ENCODE measurements around the gene MGRN1. TPM values are rescaled to one million over a fixed set of nuclear protein-coding genes. Genes with fewer than 3 reads are reported as not detected.

The MGRN1 gene
- total and polyA plus RNA-seq, 4 donors: 29.5 to 113 (median 68.9) TPM

DNA sequence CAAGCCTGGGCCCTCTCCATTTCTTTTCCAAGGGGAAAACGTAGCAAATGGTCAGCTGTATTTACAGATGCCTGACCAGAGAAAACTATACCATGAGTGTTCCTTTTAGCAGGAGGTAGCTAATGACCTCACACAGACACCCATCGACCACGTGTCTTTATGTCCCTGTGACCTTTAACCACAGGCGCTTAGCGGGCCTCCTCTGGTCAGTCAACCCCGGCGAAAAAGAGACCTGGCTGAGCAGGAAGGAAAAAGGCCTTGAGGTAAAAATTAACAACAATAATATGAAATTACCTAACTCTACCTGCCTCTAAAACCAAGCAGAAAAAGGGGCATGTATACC, 77.8 kb downstream of the MGRN1 start:
- peaks cover 88% of the 10 kb centered on the region for H3K36me3 ChIP-seq (ENCODE audit: control insufficient read depth, insufficient read depth, low read length)
- no peak overlapping the region for H3K4me3 ChIP-seq (ENCODE audit: low read depth, low read length)
- no peak for DNase-seq (ENCODE audit: low read depth in 4 of 6, low spot score in 6 of 6)
- H3K27me3 ChIP-seq (ENCODE audit: control insufficient read depth, insufficient read depth, low read length): no peaks in the 10 kb centered on the region
- H3K9me3 ChIP-seq (ENCODE audit: control insufficient read depth, insufficient read depth, low read length): no peaks in the 10 kb centered on the region
- H3K27ac ChIP-seq (ENCODE audit: low read depth, low read length): no peak overlapping the region
- WGBS (ENCODE audit: insufficient coverage): 75% methylated on average over 1 of the region's 7 CpGs
- no peaks in the 10 kb centered on the region for H3K4me1 ChIP-seq (ENCODE audit: control insufficient read depth, insufficient read depth, low read length)

GRCh38 chr16:4703906-4704305, 79.3 kb downstream of the MGRN1 start:
- Histone ChIP-seq H3K27ac (ENCODE audit: low read depth, low read length) (no peak overlapping the region), H3K36me3 (ENCODE audit: control insufficient read depth, insufficient read depth, low read length) (peaks cover 78% of the 10 kb centered on the region), H3K4me1 (ENCODE audit: control insufficient read depth, insufficient read depth, low read length) (no peaks in the 10 kb centered on the region), H3K9me3 (ENCODE audit: control insufficient read depth, insufficient read depth, low read length) (no peaks in the 10 kb centered on the region), H3K4me3 (ENCODE audit: low read depth, low read length) (no peak overlapping the region), H3K27me3 (ENCODE audit: control insufficient read depth, insufficient read depth, low read length) (no peaks in the 10 kb centered on the region)
- no peak for DNase-seq (ENCODE audit: low read depth in 4 of 6, low spot score in 6 of 6)
- 100% methylated on average over 3 of the region's 7 CpGs for WGBS (ENCODE audit: insufficient coverage)

GRCh38 chr16:4704491-4704890, 79.9 kb downstream of the MGRN1 start:
- Histone ChIP-seq H3K4me1 (ENCODE audit: control insufficient read depth, insufficient read depth, low read length) (no peaks in the 10 kb centered on the region), H3K36me3 (ENCODE audit: control insufficient read depth, insufficient read depth, low read length) (peaks cover 75% of the 10 kb centered on the region), H3K4me3 (ENCODE audit: low read depth, low read length) (no peak overlapping the region), H3K27ac (ENCODE audit: low read depth, low read length) (no peak overlapping the region), H3K9me3 (ENCODE audit: control insufficient read depth, insufficient read depth, low read length) (no peaks in the 10 kb centered on the region), H3K27me3 (ENCODE audit: control insufficient read depth, insufficient read depth, low read length) (no peaks in the 10 kb centered on the region)
- DNase-seq (ENCODE audit: low read depth in 4 of 6, low spot score in 6 of 6): no peak
- WGBS (ENCODE audit: insufficient coverage): 86% methylated on average over 5 of the region's 8 CpGs

DNA sequence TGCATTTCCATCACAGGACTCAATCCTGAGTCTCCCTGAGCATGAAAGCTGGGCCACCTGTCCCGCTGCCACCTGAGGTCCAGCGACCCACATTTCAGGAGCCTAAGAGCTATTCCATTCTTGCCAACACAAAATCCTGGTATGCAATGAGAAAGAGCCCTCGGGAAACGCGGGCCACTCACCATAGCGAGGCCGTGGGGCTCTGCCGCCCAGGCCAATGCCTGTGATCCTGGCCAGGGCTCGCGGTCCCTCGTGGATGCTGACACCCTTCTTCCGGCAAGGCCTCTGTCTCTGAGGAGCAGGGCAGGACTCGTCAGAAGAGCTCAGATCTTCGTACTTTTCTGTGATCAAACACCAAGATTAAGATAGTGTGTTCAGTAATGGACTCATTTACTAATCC, 80.3 kb downstream of the MGRN1 start:
- no peak overlapping the region for H3K27ac ChIP-seq (ENCODE audit: low read depth, low read length)
- H3K4me3 ChIP-seq (ENCODE audit: low read depth, low read length): no peak overlapping the region
- H3K36me3 ChIP-seq (ENCODE audit: control insufficient read depth, insufficient read depth, low read length): peaks cover 77% of the 10 kb centered on the region
- no peaks in the 10 kb centered on the region for H3K9me3 ChIP-seq (ENCODE audit: control insufficient read depth, insufficient read depth, low read length)
- 98% methylated on average over 12 of the region's 14 CpGs for WGBS (ENCODE audit: insufficient coverage)
- H3K27me3 ChIP-seq (ENCODE audit: control insufficient read depth, insufficient read depth, low read length): no peaks in the 10 kb centered on the region
- H3K4me1 ChIP-seq (ENCODE audit: control insufficient read depth, insufficient read depth, low read length): no peaks in the 10 kb centered on the region
- no peak for DNase-seq (ENCODE audit: low read depth in 4 of 6, low spot score in 6 of 6)

GRCh38 chr16:4706871-4707270, 82.2 kb downstream of the MGRN1 start:
- Histone ChIP-seq H3K27ac (ENCODE audit: low read depth, low read length) (no peak overlapping the region), H3K4me1 (ENCODE audit: control insufficient read depth, insufficient read depth, low read length) (no peaks in the 10 kb centered on the region), H3K9me3 (ENCODE audit: control insufficient read depth, insufficient read depth, low read length) (no peaks in the 10 kb centered on the region), H3K27me3 (ENCODE audit: control insufficient read depth, insufficient read depth, low read length) (no peaks in the 10 kb centered on the region), H3K4me3 (ENCODE audit: low read depth, low read length) (no peak overlapping the region), H3K36me3 (ENCODE audit: control insufficient read depth, insufficient read depth, low read length) (peaks cover 68% of the 10 kb centered on the region)
- DNase-seq (ENCODE audit: low read depth in 4 of 6, low spot score in 6 of 6): no peak
- WGBS (ENCODE audit: insufficient coverage): 80% methylated on average over 4 of the region's 7 CpGs

- no peaks in the 10 kb centered on the region for H3K27me3 ChIP-seq (ENCODE audit: control insufficient read depth, insufficient read depth, low read length)
- H3K27ac ChIP-seq (ENCODE audit: low read depth, low read length): no peak overlapping the region
- no CpG with 5 or more reads among the region's 4 CpGs for WGBS (ENCODE audit: insufficient coverage)
- H3K4me1 ChIP-seq (ENCODE audit: control insufficient read depth, insufficient read depth, low read length): no peaks in the 10 kb centered on the region
- H3K9me3 ChIP-seq (ENCODE audit: control insufficient read depth, insufficient read depth, low read length): no peaks in the 10 kb centered on the region
- no peak for DNase-seq (ENCODE audit: low read depth in 4 of 6, low spot score in 6 of 6)
- H3K36me3 ChIP-seq (ENCODE audit: control insufficient read depth, insufficient read depth, low read length): peaks cover 65% of the 10 kb centered on the region
- H3K4me3 ChIP-seq (ENCODE audit: low read depth, low read length): no peak overlapping the region
These were observed 84.9 kb downstream of the MGRN1 start for GRCh38 chr16:4709481-4709880.

- Histone ChIP-seq H3K27ac (ENCODE audit: low read depth, low read length) (no peak overlapping the region), H3K27me3 (ENCODE audit: control insufficient read depth, insufficient read depth, low read length) (no peaks in the 10 kb centered on the region), H3K9me3 (ENCODE audit: control insufficient read depth, insufficient read depth, low read length) (no peaks in the 10 kb centered on the region), H3K4me3 (ENCODE audit: low read depth, low read length) (no peak overlapping the region), H3K4me1 (ENCODE audit: control insufficient read depth, insufficient read depth, low read length) (no peaks in the 10 kb centered on the region), H3K36me3 (ENCODE audit: control insufficient read depth, insufficient read depth, low read length) (peaks cover 67% of the 10 kb centered on the region)
- DNase-seq (ENCODE audit: low read depth in 4 of 6, low spot score in 6 of 6): no peak
- 80% methylated on average over 15 of the region's 18 CpGs for WGBS (ENCODE audit: insufficient coverage)
These were observed 89.3 kb downstream of the MGRN1 start for GRCh38 chr16:4713663-4714501.

- no CpG with 5 or more reads among the region's 2 CpGs for WGBS (ENCODE audit: insufficient coverage)
These were observed 90.4 kb downstream of the MGRN1 start for GRCh38 chr16:4714996-4715395.

GRCh38 chr16:4718466-4718865, 93.8 kb downstream of the MGRN1 start:
- peaks cover 63% of the 10 kb centered on the region for H3K36me3 ChIP-seq (ENCODE audit: control insufficient read depth, insufficient read depth, low read length)
- no peaks in the 10 kb centered on the region for H3K9me3 ChIP-seq (ENCODE audit: control insufficient read depth, insufficient read depth, low read length)
- WGBS (ENCODE audit: insufficient coverage): 64% methylated on average over 3 of the region's 5 CpGs
- no peak overlapping the region for H3K27ac ChIP-seq (ENCODE audit: low read depth, low read length)
- no peaks in the 10 kb centered on the region for H3K27me3 ChIP-seq (ENCODE audit: control insufficient read depth, insufficient read depth, low read length)
- no peaks in the 10 kb centered on the region for H3K4me1 ChIP-seq (ENCODE audit: control insufficient read depth, insufficient read depth, low read length)
- DNase-seq (ENCODE audit: low read depth in 4 of 6, low spot score in 6 of 6): no peak
- no peak overlapping the region for H3K4me3 ChIP-seq (ENCODE audit: low read depth, low read length)

More at GRCh38 chr16:4714996-4715395, 90.4 kb downstream of the MGRN1 start:
- H3K4me3 ChIP-seq (ENCODE audit: low read depth, low read length): no peak overlapping the region
- H3K27ac ChIP-seq (ENCODE audit: low read depth, low read length): no peak overlapping the region
- H3K27me3 ChIP-seq (ENCODE audit: control insufficient read depth, insufficient read depth, low read length): no peaks in the 10 kb centered on the region
- no peak for DNase-seq (ENCODE audit: low read depth in 4 of 6, low spot score in 6 of 6)
- H3K4me1 ChIP-seq (ENCODE audit: control insufficient read depth, insufficient read depth, low read length): no peaks in the 10 kb centered on the region
- H3K36me3 ChIP-seq (ENCODE audit: control insufficient read depth, insufficient read depth, low read length): peaks cover 65% of the 10 kb centered on the region
- H3K9me3 ChIP-seq (ENCODE audit: control insufficient read depth, insufficient read depth, low read length): no peaks in the 10 kb centered on the region

DNA sequence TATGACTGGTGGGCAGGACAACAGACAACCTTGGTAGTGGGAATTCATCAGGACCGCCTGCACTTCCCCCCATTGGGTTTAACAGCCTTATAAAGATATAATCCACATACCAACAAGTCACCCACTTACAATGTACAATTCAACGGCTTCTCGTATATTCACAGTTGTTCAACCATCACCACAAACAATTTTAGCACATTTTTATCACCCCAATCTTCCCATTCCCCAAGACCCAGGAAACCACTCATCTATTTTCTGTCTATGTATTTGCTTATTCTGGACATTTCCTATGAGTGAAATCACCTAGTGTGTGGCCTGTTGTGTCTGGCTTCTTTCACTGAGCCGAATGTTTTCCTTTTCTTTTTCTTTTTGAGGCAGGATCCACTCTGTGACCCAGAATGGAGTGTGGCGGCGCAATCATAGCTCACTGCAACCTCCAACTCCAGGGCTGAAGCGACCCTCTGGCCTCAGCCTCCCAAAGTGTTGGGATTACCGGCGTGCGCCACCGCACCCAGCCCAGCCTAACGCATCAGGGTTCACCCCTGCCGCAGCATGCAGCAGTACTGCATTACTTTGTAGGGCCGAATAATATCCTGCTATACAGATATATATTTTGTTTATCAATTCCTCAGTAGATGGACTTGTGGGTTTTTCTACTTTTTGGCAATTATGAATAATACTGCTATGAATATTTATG, 98.6 kb downstream of the MGRN1 start:
- Histone ChIP-seq H3K36me3 (ENCODE audit: control insufficient read depth, insufficient read depth, low read length) (peaks cover 55% of the 10 kb centered on the region), H3K4me1 (ENCODE audit: control insufficient read depth, insufficient read depth, low read length) (no peaks in the 10 kb centered on the region), H3K9me3 (ENCODE audit: control insufficient read depth, insufficient read depth, low read length) (no peaks in the 10 kb centered on the region), H3K27me3 (ENCODE audit: control insufficient read depth, insufficient read depth, low read length) (no peaks in the 10 kb centered on the region), H3K4me3 (ENCODE audit: low read depth, low read length) (no peak overlapping the region), H3K27ac (ENCODE audit: low read depth, low read length) (no peak overlapping the region)
- WGBS (ENCODE audit: insufficient coverage): 90% methylated on average over 10 of the region's 14 CpGs
- DNase-seq (ENCODE audit: low read depth in 4 of 6, low spot score in 6 of 6): no peak
